Measurements from ENCODE around the gene PSME3IP1. TPM values are rescaled to one million over a fixed set of nuclear protein-coding genes. Genes with fewer than 3 reads are reported as not detected.
A peak's percentile ranks its signal among the peaks of the same experiment; 100 is the strongest.

PSME3IP1 gene
- total and polyA plus RNA-seq, 7 donors: 37.1 to 61.9 (median 48.7) TPM

DNA sequence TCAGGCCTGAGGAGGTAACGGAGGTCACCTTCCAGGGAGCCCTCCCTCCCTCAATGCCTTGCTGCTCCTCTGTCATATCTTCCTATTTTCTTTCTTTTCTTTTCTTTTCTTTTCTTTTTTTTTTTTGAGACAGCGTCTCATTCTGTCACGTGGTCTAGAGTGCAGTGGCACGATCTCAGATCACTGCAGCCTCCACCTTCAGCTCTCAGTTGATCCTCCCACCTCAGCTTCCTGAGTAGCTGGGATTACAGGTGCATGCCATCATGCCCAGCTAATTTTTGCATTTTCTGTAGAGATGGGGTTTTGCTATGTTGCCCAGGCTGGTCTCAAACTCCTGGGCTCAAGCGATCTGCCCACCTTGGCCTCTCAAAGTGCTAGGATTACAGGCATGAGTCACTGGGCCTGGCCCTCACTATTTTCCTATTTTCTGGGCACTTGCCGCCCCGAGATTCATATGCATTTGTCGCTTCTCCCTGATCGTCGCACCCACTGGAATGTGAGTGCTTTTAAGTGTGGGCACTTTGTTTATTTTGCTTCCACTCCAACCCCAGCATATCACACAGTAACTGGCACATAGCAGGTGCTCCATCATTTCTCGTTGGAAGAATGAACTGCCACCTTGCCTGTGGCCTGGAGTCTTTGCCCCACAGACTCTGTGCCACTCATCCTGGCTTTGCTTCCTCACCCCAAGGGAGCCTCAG lies 61.7 kb downstream of the PSME3IP1 start:
- intact Hi-C loops (cut with DNase I): no loop called here
- ATAC-seq: no peak
- Histone ChIP-seq H3K9me3 (no peaks in the 10 kb centered on the region), H3K4me3 (no peak overlapping the region), H3K27me3 (ENCODE audit: insufficient read depth in 3 of 3, low read length in 2 of 3) (no peaks in the 10 kb centered on the region), H3K36me3 (ENCODE audit: insufficient read depth in 1 of 2, low read depth in 1 of 2) (peaks cover 0 to 39% of the 10 kb centered on the region in 2 donors), H3K4me1 (no peaks in the 10 kb centered on the region), H3K27ac (no peak overlapping the region)
- 78 to 81% (median 79%) methylated on average over 11 of the region's 11 CpGs for WGBS, 3 donors
- TF ChIP-seq, protein P1, sequence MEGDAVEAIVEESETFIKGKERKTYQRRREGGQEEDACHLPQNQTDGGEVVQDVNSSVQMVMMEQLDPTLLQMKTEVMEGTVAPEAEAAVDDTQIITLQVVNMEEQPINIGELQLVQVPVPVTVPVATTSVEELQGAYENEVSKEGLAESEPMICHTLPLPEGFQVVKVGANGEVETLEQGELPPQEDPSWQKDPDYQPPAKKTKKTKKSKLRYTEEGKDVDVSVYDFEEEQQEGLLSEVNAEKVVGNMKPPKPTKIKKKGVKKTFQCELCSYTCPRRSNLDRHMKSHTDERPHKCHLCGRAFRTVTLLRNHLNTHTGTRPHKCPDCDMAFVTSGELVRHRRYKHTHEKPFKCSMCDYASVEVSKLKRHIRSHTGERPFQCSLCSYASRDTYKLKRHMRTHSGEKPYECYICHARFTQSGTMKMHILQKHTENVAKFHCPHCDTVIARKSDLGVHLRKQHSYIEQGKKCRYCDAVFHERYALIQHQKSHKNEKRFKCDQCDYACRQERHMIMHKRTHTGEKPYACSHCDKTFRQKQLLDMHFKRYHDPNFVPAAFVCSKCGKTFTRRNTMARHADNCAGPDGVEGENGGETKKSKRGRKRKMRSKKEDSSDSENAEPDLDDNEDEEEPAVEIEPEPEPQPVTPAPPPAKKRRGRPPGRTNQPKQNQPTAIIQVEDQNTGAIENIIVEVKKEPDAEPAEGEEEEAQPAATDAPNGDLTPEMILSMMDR (IDR thresholded peaks at IDR 0.05): no peak
- no peak for DNase-seq

DNA sequence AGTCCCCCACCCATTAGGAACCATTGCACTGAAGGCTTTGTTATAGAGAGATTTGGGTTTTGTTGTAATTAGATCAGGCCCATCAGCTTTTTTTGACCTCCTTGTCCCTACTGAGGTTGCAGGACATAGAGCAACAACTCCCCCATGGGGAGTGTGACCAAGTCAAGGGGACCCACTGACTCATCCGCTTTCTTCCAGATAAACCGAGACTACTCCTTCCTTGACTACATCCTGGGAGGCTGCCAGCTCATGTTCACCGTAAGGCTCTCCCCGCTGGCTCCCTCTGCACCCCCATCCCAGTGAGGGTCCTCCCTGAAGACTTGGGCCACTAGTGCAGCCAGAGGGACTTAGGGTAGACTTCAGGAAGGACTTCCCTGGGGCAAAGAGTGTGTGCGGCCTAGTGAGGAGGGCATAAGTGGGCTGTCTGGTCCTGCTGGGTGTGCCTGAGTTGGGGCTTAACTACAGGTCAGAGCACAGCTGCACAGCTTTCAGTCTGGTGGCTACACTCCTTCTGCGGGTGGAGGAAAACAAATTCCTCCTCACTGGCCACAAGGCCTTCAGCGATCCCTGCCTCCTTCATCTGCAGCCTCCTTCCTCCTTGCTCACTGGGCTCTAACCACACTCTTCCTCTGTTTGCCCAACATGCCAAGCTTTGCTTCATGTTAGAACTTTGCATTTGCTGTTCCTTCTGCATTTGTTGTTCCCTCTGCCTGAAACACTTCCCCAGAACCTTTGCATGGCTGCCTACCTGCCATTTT lies 62.4 kb downstream of the PSME3IP1 start:
- H3K27ac ChIP-seq: no peak overlapping the region
- H3K9me3 ChIP-seq: no peaks in the 10 kb centered on the region
- DNase-seq (no peak), ATAC-seq (no peak)
- TF ChIP-seq, protein P1 (IDR thresholded peaks at IDR 0.05): no peak
- peaks cover 0 to 41% of the 10 kb centered on the region in 2 donors for H3K36me3 ChIP-seq (ENCODE audit: insufficient read depth in 1 of 2, low read depth in 1 of 2)
- WGBS, 3 donors: 87 to 92% (median 92%) methylated on average over 7 of the region's 7 CpGs
- H3K4me1 ChIP-seq: no peaks in the 10 kb centered on the region
- no peaks in the 10 kb centered on the region for H3K27me3 ChIP-seq (ENCODE audit: insufficient read depth in 3 of 3, low read length in 2 of 3)
- no peak overlapping the region for H3K4me3 ChIP-seq
- intact Hi-C loops (cut with DNase I): no loop called here

DNA sequence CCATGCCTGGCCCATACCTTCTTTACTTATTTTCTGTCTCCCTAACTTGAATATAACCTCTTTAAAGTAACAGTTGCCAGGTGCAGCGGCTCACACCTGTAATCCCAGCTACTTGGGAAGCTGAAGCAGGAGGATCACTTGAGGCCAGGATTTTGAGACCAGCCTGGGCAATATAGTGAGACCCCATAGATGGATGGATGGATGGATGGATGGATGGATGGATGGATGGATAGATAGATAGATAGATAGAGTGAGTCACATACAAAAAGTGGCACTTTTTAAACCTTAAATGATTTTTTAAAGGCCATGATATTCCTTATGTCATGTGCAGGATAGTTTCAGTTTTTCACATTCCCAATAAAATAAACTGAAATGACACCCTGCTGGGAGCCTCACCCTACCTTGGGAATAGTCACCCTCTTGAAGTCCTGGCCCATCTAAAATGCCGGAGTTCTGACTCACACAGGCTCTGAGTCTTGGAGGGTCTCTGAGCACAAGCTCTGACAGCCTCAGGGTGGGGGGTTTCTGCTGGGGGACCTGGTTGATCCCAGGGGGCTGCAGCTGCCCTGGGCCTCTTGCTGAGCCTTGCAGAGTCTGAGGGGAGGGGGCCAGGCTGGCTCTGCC lies 67.3 kb downstream of the PSME3IP1 start:
- Histone ChIP-seq H3K27me3 (ENCODE audit: insufficient read depth in 3 of 3, low read length in 2 of 3) (no peaks in the 10 kb centered on the region), H3K4me1 (no peaks in the 10 kb centered on the region), H3K9me3 (no peaks in the 10 kb centered on the region), H3K27ac (no peak overlapping the region), H3K36me3 (ENCODE audit: insufficient read depth in 1 of 2, low read depth in 1 of 2) (peaks cover 0 to 59% of the 10 kb centered on the region in 2 donors), H3K4me3 (no peak overlapping the region)
- WGBS, 3 donors: 94 to 98% (median 98%) methylated on average over 2 of the region's 2 CpGs
- no peak for DNase-seq
- TF ChIP-seq, protein P1 (IDR thresholded peaks at IDR 0.05): no peak
- ATAC-seq: no peak
- intact Hi-C loops (cut with DNase I): no loop called here

DNA sequence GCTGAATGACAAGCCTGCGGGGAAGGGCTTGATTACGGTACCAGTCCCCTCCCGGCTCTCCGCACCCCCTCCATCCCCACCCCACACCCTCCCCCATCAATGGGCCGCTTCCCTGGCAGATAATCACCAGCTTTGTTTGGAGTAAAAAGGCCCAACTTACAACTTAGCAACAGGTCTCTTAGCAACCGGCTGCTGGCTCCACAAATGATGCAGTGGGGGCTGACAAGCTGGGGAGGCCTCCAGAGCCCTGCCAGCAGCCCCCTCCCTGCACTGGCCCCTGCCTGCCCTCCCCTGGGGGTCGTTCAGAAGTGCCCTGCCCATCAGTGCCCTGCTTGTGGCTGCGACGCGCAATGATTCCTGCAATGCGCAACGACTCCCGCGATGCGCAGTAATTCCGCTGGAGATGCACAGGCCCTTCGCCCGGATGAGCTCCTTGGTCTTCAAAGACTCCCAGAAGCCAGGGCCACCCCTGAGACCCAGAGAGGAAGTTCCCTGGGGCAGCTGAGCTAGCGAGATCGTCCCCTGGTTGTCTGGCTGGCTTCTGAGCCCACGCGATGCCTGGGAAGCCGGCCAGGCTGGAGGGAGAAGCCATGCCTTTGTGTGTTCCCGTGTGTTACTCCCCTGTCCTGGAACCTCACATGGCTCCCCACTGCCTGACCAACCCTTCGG lies 70.2 kb downstream of the PSME3IP1 start:
- intact Hi-C loops (cut with DNase I): no loop called here
- TF ChIP-seq, protein P1 (IDR thresholded peaks at IDR 0.05): no peak
- H3K4me1 ChIP-seq: no peaks in the 10 kb centered on the region
- 55 to 68% (median 56%) methylated on average over 25 of the region's 25 CpGs for WGBS, 3 donors
- no peak overlapping the region for H3K4me3 ChIP-seq
- DNase-seq (peak; percentile 57 to 68), ATAC-seq (peak in 3 of 4 donors; percentile 42 to 58 (median 54))
- H3K27ac ChIP-seq: no peak overlapping the region
- peaks cover 0 to 40% of the 10 kb centered on the region in 2 donors for H3K36me3 ChIP-seq (ENCODE audit: insufficient read depth in 1 of 2, low read depth in 1 of 2)
- H3K27me3 ChIP-seq (ENCODE audit: insufficient read depth in 3 of 3, low read length in 2 of 3): no peaks in the 10 kb centered on the region
- H3K9me3 ChIP-seq: no peaks in the 10 kb centered on the region

Measured in psoas muscle (tissue), 8 donors.